ENCODE results near the gene CDH13. TPM values are rescaled to one million over a fixed set of nuclear protein-coding genes. Genes with fewer than 3 reads are reported as not detected.

CDH13 gene
- total and polyA plus RNA-seq, 2 donors (not counting 1 experiment from before 2014, with no cell fraction given): 27.6 to 96.7 TPM

- peak; percentile 71 to 75 for DNase-seq (ENCODE audit: low read depth in 2 of 2)
Measured at GRCh38 chr16:82761236-82761635, 134.5 kb downstream of the CDH13 start.

GRCh38 chr16:82761858-82762257 is 135.1 kb downstream of the CDH13 start:
- no peak overlapping the region for H3K9ac ChIP-seq (ENCODE audit: insufficient read depth, low read length)
- no peak overlapping the region for H3K27ac ChIP-seq (ENCODE audit: insufficient read depth, low read length)
- H4K20me1 ChIP-seq (ENCODE audit: control insufficient read depth, extremely low read depth, insufficient read depth, low read length): no peaks in the 10 kb centered on the region
- H3K79me2 ChIP-seq (ENCODE audit: control insufficient read depth, insufficient read depth, low read length): no peaks in the 10 kb centered on the region
- no peaks in the 10 kb centered on the region for H3K4me1 ChIP-seq (ENCODE audit: control insufficient read depth, extremely low read depth, insufficient read depth, low read length)
- H2AFZ ChIP-seq (ENCODE audit: low read length): peak overlapping the region; percentile 29
- peak; percentile 31 to 50 for DNase-seq (ENCODE audit: low read depth in 2 of 2)
- peak overlapping the region; percentile 28 for H3K4me2 ChIP-seq (ENCODE audit: extremely low read depth, insufficient read depth, low read length)
- no peaks in the 10 kb centered on the region for H3K27me3 ChIP-seq (ENCODE audit: control insufficient read depth, insufficient read depth, low read length)
- TF ChIP-seq CTCF (conservative IDR thresholded peaks at IDR 0.05 in 1 of 2, IDR thresholded peaks at IDR 0.05 in 1 of 2; ENCODE audit: low read depth in 1 of 2, low read length in 2 of 2): no peak
- TF ChIP-seq EZH2 (IDR thresholded peaks at IDR 0.05; ENCODE audit: low read length, missing control alignments): no peak
- no peaks in the 10 kb centered on the region for H3K36me3 ChIP-seq (ENCODE audit: control insufficient read depth, insufficient read depth, low read length)
- H3K4me3 ChIP-seq (replicated peaks in 1 of 4; ENCODE audit: control extremely low read depth in 1 of 4, insufficient read depth in 1 of 4, low read depth in 3 of 4, low read length in 4 of 4): peak overlapping the region in 3 of 4 experiments; percentile 5 to 30 (median 13)
- no peaks in the 10 kb centered on the region for H3K9me3 ChIP-seq (ENCODE audit: control insufficient read depth, insufficient read depth, low read depth, low read length)

More at GRCh38 chr16:82761236-82761635, 134.5 kb downstream of the CDH13 start:
- Histone ChIP-seq H3K4me3 (replicated peaks in 1 of 4; ENCODE audit: control extremely low read depth in 1 of 4, insufficient read depth in 1 of 4, low read depth in 3 of 4, low read length in 4 of 4) (peak overlapping the region in 1 of 4 experiments; percentile 5), H3K9me3 (ENCODE audit: control insufficient read depth, insufficient read depth, low read depth, low read length) (no peaks in the 10 kb centered on the region), H3K4me1 (ENCODE audit: control insufficient read depth, extremely low read depth, insufficient read depth, low read length) (no peaks in the 10 kb centered on the region), H3K9ac (ENCODE audit: insufficient read depth, low read length) (no peak overlapping the region), H3K36me3 (ENCODE audit: control insufficient read depth, insufficient read depth, low read length) (no peaks in the 10 kb centered on the region), H3K27me3 (ENCODE audit: control insufficient read depth, insufficient read depth, low read length) (no peaks in the 10 kb centered on the region), H3K79me2 (ENCODE audit: control insufficient read depth, insufficient read depth, low read length) (no peaks in the 10 kb centered on the region), H3K4me2 (ENCODE audit: extremely low read depth, insufficient read depth, low read length) (peak overlapping the region; percentile 28), H4K20me1 (ENCODE audit: control insufficient read depth, extremely low read depth, insufficient read depth, low read length) (no peaks in the 10 kb centered on the region), H2AFZ (ENCODE audit: low read length) (no peak overlapping the region), H3K27ac (ENCODE audit: insufficient read depth, low read length) (peak overlapping the region; percentile 8)
- TF ChIP-seq CTCF (conservative IDR thresholded peaks at IDR 0.05 in 1 of 2, IDR thresholded peaks at IDR 0.05 in 1 of 2; ENCODE audit: low read depth in 1 of 2, low read length in 2 of 2) (no peak), EZH2 (IDR thresholded peaks at IDR 0.05; ENCODE audit: low read length, missing control alignments) (no peak)

GRCh38 chr16:82763371-82763770 is 136.6 kb downstream of the CDH13 start:
- DNase-seq (ENCODE audit: low read depth in 2 of 2): no peak
- no peak overlapping the region for H3K4me2 ChIP-seq (ENCODE audit: extremely low read depth, insufficient read depth, low read length)
- no peak overlapping the region for H3K27ac ChIP-seq (ENCODE audit: insufficient read depth, low read length)
- no peak overlapping the region for H2AFZ ChIP-seq (ENCODE audit: low read length)
- no peaks in the 10 kb centered on the region for H3K79me2 ChIP-seq (ENCODE audit: control insufficient read depth, insufficient read depth, low read length)
- H4K20me1 ChIP-seq (ENCODE audit: control insufficient read depth, extremely low read depth, insufficient read depth, low read length): no peaks in the 10 kb centered on the region
- H3K4me1 ChIP-seq (ENCODE audit: control insufficient read depth, extremely low read depth, insufficient read depth, low read length): no peaks in the 10 kb centered on the region
- TF ChIP-seq EZH2 (IDR thresholded peaks at IDR 0.05; ENCODE audit: low read length, missing control alignments): no peak
- H3K9me3 ChIP-seq (ENCODE audit: control insufficient read depth, insufficient read depth, low read depth, low read length): no peaks in the 10 kb centered on the region
- H3K9ac ChIP-seq (ENCODE audit: insufficient read depth, low read length): no peak overlapping the region
- H3K36me3 ChIP-seq (ENCODE audit: control insufficient read depth, insufficient read depth, low read length): no peaks in the 10 kb centered on the region
- H3K4me3 ChIP-seq (replicated peaks in 1 of 4; ENCODE audit: control extremely low read depth in 1 of 4, insufficient read depth in 1 of 4, low read depth in 3 of 4, low read length in 4 of 4): no peak overlapping the region
- H3K27me3 ChIP-seq (ENCODE audit: control insufficient read depth, insufficient read depth, low read length): no peaks in the 10 kb centered on the region

Measured in fibroblast of lung (primary cell).